CD14-positive monocyte (primary cell): Measurements from ENCODE around the gene FBN1. TPM values are rescaled to one million over a fixed set of nuclear protein-coding genes. Genes with fewer than 3 reads are reported as not detected.

Experiments used
- DNase-seq, 3 donors: peaks; one replicate each; pipeline ENCODE4 v3.0.0-alpha.2; 2011 to 2022
- H2AFZ ChIP-seq: 2 replicates; pipeline ENCODE4 v1.6.0; 2012; ENCODE audit warnings: mild to moderate bottlenecking, low read depth, low read length, inconsistent platforms; ENCODE audit not compliant: insufficient read depth, poor library complexity, severe bottlenecking
- H3K27ac ChIP-seq, 2 donors: 1 replicate in 1 of 2; 2 replicates in 1 of 2; pipeline ENCODE4 v1.5.1; 2012 to 2013; ENCODE audit warnings: low read length in 2 of 2, control low read depth in 1 of 2, inconsistent platforms in 1 of 2, low read depth in 1 of 2, mild to moderate bottlenecking in 1 of 2
- H3K27me3 ChIP-seq, 2 donors: one replicate each; pipeline versions ENCODE4 v1.6.0 to v1.6.1; 2011 to 2013; ENCODE audit warnings: low read length in 2 of 2; ENCODE audit not compliant: control insufficient read depth in 2 of 2, insufficient read depth in 2 of 2
- H3K36me3 ChIP-seq, 2 donors: replicated peaks in 1 of 2; 1 replicate in 1 of 2; 2 replicates in 1 of 2; pipeline versions ENCODE4 v1.5.1 to v1.6.1; 2012 to 2013; ENCODE audit warnings: low read length in 2 of 2, control low read depth in 1 of 2, inconsistent platforms in 1 of 2, mild to moderate bottlenecking in 1 of 2; ENCODE audit not compliant: insufficient read depth in 2 of 2, control insufficient read depth in 1 of 2
- H3K4me1 ChIP-seq, 2 donors: 1 replicate in 1 of 2; 2 replicates in 1 of 2; pipeline versions ENCODE4 v1.5.1 to v1.6.1; 2012 to 2013; ENCODE audit warnings: low read length in 2 of 2, control low read depth in 1 of 2, inconsistent platforms in 1 of 2, mild to moderate bottlenecking in 1 of 2, moderate library complexity in 1 of 2; ENCODE audit not compliant: insufficient read depth in 2 of 2, control insufficient read depth in 1 of 2
- H3K4me2 ChIP-seq: replicated peaks from 2 replicates; pipeline ENCODE3; 2012; ENCODE audit warnings: low read length, moderate library complexity, mild to moderate bottlenecking; ENCODE audit not compliant: poor library complexity, severe bottlenecking; ENCODE audit errors: extremely low read depth
- H3K4me3 ChIP-seq, 3 experiments: fragments of 200-600 bp in 1 of 3; sonication (generic) in 1 of 3; replicated peaks in 1 of 3; 1 replicate in 2 of 3; 2 replicates in 1 of 3; pipeline ENCODE4 v1.5.1; 2011 to 2013; ENCODE audit warnings: low read length in 3 of 3, mild to moderate bottlenecking in 3 of 3, control low read depth in 2 of 3, low read depth in 2 of 3, inconsistent platforms in 1 of 3, moderate library complexity in 1 of 3
- H3K79me2 ChIP-seq: 2 replicates; pipeline ENCODE4 v1.6.0; 2012; ENCODE audit warnings: mild to moderate bottlenecking, control low read depth, inconsistent platforms, low read length, moderate library complexity; ENCODE audit not compliant: insufficient read depth
- H3K9ac ChIP-seq: 2 replicates; pipeline ENCODE4 v1.6.0; 2017; ENCODE audit warnings: low read length, mild to moderate bottlenecking; ENCODE audit not compliant: insufficient read depth, poor library complexity, severe bottlenecking
- H3K9me3 ChIP-seq, 2 donors: replicated peaks in 1 of 2; 1 replicate in 1 of 2; 2 replicates in 1 of 2; pipeline versions ENCODE4 v1.5.1 to v1.6.1; 2012 to 2013; ENCODE audit warnings: low read length in 2 of 2, control low read depth in 1 of 2; ENCODE audit not compliant: control insufficient read depth in 1 of 2, insufficient read depth in 1 of 2
- H4K20me1 ChIP-seq: 2 replicates; pipeline ENCODE4 v1.6.0; 2012; ENCODE audit warnings: mild to moderate bottlenecking, low read length, control low read depth, moderate library complexity; ENCODE audit not compliant: insufficient read depth
- H3K27ac Mint-ChIP-seq, 7 donors: one replicate each; pipeline ENCODE4 v1.8.0; 2020; ENCODE audit warnings: mild to moderate bottlenecking in 7 of 7, mixed read lengths in 7 of 7, moderate library complexity in 6 of 7, inconsistent platforms in 2 of 7
- H3K27me3 Mint-ChIP-seq, 3 donors: one replicate each; pipeline ENCODE4 v1.8.0; 2021 to 2022; ENCODE audit warnings: low read depth in 3 of 3, mild to moderate bottlenecking in 3 of 3, mixed read lengths in 3 of 3, moderate library complexity in 3 of 3, inconsistent platforms in 1 of 3
- H3K36me3 Mint-ChIP-seq, 2 donors: one replicate each; pipeline ENCODE4 v1.8.0; 2020; ENCODE audit warnings: mixed read lengths in 2 of 2, inconsistent platforms in 1 of 2, mild to moderate bottlenecking in 1 of 2
- H3K4me1 Mint-ChIP-seq: one replicate; pipeline ENCODE4 v1.8.0; 2020; ENCODE audit warnings: mild to moderate bottlenecking, mixed read lengths
- H3K4me3 Mint-ChIP-seq, 2 donors: one replicate each; pipeline ENCODE4 v1.8.0; 2020; ENCODE audit warnings: mild to moderate bottlenecking in 2 of 2, mixed read lengths in 2 of 2, moderate library complexity in 1 of 2
- H3K9me3 Mint-ChIP-seq, 7 donors: one replicate each; pipeline ENCODE4 v1.8.0; 2020 to 2022; ENCODE audit warnings: mixed read lengths in 7 of 7, mild to moderate bottlenecking in 6 of 7, moderate library complexity in 6 of 7, inconsistent platforms in 2 of 7
- WGBS: methylation state at CpG from one replicate; pipeline ENCODE4 v1.1.5; 2013; ENCODE audit warnings: missing lambda C conversion rate; ENCODE audit not compliant: insufficient coverage; 5-methylcytosine and 5-hydroxymethylcytosine counted together
- intact Hi-C, 2 donors: fragments of 100-400 bp; cut with micrococcal nuclease; formaldehyde crosslinking; loops; one replicate each; pipeline versions ENCODE4 v1.15.0 to v1.15.1; 2023
- polyA plus RNA-seq, 3 donors: library from polyadenylated mRNA; depleted of rRNA in 1 of 3; unstranded in 2 of 3; stranded (reverse) in 1 of 3; fragments of 300-500 nt in 2 of 3; fragments of >200 nt in 1 of 3; fragmentation: Illumina TruSeq in 2 of 3; gene quantifications; 1 replicate in 2 of 3; 2 replicates in 1 of 3; pipeline ENCODE4 v1.2.3, GENCODE V29; 2012 to 2021
- TF ChIP-seq, protein P1 (sequence below): fragments of 200-600 bp; IDR thresholded peaks from one replicate; pipeline ENCODE4 v1.8.0; 2022; ENCODE audit warnings: antibody characterized with exemption, mild to moderate bottlenecking

The FBN1 gene
- polyA plus RNA-seq, 3 donors = 0.29 TPM; not detected in 2

DNA sequence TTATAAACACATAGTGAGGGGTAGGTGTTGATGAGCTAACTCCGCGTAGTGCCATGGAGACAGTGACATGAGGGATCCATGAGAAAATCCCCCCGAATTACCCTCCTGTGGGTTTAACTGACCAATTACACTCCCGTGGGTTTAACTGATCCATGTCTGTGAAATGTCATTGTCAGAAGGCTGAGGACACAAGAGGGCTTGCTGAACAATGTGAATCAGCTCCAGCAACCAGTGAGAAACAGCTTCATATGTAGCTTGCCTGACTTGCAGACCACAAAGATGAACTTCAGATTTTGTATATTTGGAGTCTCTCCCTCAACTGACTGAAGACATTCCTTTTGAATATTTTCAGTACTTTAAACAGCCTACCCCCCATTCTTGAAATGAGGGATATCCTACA, 144.9 kb downstream of the FBN1 start:
- H3K9me3 Mint-ChIP-seq = peaks cover 0 to 2% (median 0%) of the 10 kb centered on the region in 7 donors
- DNase-seq = no peak
- no peaks in the 10 kb centered on the region for H3K79me2 ChIP-seq
- TF ChIP-seq, protein P1, sequence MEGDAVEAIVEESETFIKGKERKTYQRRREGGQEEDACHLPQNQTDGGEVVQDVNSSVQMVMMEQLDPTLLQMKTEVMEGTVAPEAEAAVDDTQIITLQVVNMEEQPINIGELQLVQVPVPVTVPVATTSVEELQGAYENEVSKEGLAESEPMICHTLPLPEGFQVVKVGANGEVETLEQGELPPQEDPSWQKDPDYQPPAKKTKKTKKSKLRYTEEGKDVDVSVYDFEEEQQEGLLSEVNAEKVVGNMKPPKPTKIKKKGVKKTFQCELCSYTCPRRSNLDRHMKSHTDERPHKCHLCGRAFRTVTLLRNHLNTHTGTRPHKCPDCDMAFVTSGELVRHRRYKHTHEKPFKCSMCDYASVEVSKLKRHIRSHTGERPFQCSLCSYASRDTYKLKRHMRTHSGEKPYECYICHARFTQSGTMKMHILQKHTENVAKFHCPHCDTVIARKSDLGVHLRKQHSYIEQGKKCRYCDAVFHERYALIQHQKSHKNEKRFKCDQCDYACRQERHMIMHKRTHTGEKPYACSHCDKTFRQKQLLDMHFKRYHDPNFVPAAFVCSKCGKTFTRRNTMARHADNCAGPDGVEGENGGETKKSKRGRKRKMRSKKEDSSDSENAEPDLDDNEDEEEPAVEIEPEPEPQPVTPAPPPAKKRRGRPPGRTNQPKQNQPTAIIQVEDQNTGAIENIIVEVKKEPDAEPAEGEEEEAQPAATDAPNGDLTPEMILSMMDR = no peak
- no peak overlapping the region for H3K27ac Mint-ChIP-seq
- H3K36me3 Mint-ChIP-seq = no peaks in the 10 kb centered on the region
- H3K4me2 ChIP-seq = no peak overlapping the region
- H3K9me3 ChIP-seq = no peaks in the 10 kb centered on the region
- H2AFZ ChIP-seq = no peak overlapping the region
- intact Hi-C loops = no loop called here
- no peaks in the 10 kb centered on the region for H4K20me1 ChIP-seq
- no peak overlapping the region for H3K4me3 Mint-ChIP-seq
- H3K4me1 ChIP-seq = no peaks in the 10 kb centered on the region
- no peak overlapping the region for H3K4me3 ChIP-seq
- no peak overlapping the region for H3K9ac ChIP-seq
- no peaks in the 10 kb centered on the region for H3K4me1 Mint-ChIP-seq
- WGBS = 100% methylated on average over 2 of the region's 4 CpGs
- H3K27me3 ChIP-seq = no peaks in the 10 kb centered on the region
- H3K36me3 ChIP-seq = no peaks in the 10 kb centered on the region
- no peak overlapping the region for H3K27ac ChIP-seq
- no peaks in the 10 kb centered on the region for H3K27me3 Mint-ChIP-seq

DNA sequence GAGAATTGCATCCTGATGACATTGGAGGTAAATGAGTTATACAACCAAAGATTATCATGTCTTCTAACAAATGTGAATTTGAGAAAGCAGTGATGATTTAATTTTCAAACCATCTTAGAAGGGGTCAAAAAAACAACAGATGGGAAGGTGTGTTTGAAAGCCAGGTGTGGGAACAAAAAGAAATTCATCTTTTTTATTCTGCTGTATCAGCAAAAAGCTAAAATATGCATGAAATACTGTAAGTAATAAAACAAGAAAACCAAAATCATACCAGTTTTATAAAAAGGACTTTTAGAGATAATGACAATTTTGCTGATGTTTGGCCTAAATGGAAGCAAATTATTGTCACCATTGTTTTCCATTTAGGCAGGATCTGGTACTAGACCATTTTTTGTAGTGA, 145.5 kb downstream of the FBN1 start:
- H4K20me1 ChIP-seq = no peaks in the 10 kb centered on the region
- H3K36me3 Mint-ChIP-seq = no peaks in the 10 kb centered on the region
- no peak for DNase-seq
- H3K79me2 ChIP-seq = no peaks in the 10 kb centered on the region
- H3K9me3 ChIP-seq = no peaks in the 10 kb centered on the region
- H3K27me3 Mint-ChIP-seq = no peaks in the 10 kb centered on the region
- no peak overlapping the region for H2AFZ ChIP-seq
- no peak overlapping the region for H3K4me3 Mint-ChIP-seq
- TF ChIP-seq, protein P1 = no peak
- no peaks in the 10 kb centered on the region for H3K4me1 Mint-ChIP-seq
- no peak overlapping the region for H3K27ac ChIP-seq
- H3K9ac ChIP-seq = no peak overlapping the region
- peak overlapping the region in 1 of 7 donors; percentile 42 for H3K27ac Mint-ChIP-seq
- no peaks in the 10 kb centered on the region for H3K36me3 ChIP-seq
- no peaks in the 10 kb centered on the region for H3K27me3 ChIP-seq
- H3K4me3 ChIP-seq = no peak overlapping the region
- intact Hi-C loops = no loop called here
- peaks cover 0 to 2% (median 0%) of the 10 kb centered on the region in 7 donors for H3K9me3 Mint-ChIP-seq
- H3K4me1 ChIP-seq = no peaks in the 10 kb centered on the region
- H3K4me2 ChIP-seq = no peak overlapping the region
